Aorta (tissue), 5 donors: ENCODE measurements around the gene CDS2. TPM values are rescaled to one million over a fixed set of nuclear protein-coding genes. Genes with fewer than 3 reads are reported as not detected.

Source experiments
- ATAC-seq: fragments of 200-7000 bp; cut with Tn5 transposase; one replicate; pipeline ENCODE4 v1.9.1; 2022; ENCODE audit warnings: moderate library complexity; ENCODE audit not compliant: low FRiP score
- DNase-seq, 2 donors: peaks; one replicate each; pipeline ENCODE4 v3.0.0-alpha.2; 2020
- H3K27ac ChIP-seq, 2 donors: one replicate each; pipeline ENCODE4 v1.5.1; 2013; ENCODE audit warnings: low read length in 2 of 2, mild to moderate bottlenecking in 2 of 2, moderate library complexity in 2 of 2, control low read depth in 1 of 2, inconsistent platforms in 1 of 2, low read depth in 1 of 2
- H3K27me3 ChIP-seq, 2 donors: one replicate each; pipeline ENCODE4 v1.6.1; 2013; ENCODE audit warnings: control low read depth in 1 of 2, low read length in 1 of 2, mild to moderate bottlenecking in 1 of 2, moderate library complexity in 1 of 2; ENCODE audit not compliant: insufficient read depth in 2 of 2, control insufficient read depth in 1 of 2
- H3K36me3 ChIP-seq, 2 donors: one replicate each; pipeline ENCODE4 v1.6.1; 2013; ENCODE audit warnings: control low read depth in 1 of 2, low read length in 1 of 2, mild to moderate bottlenecking in 1 of 2; ENCODE audit not compliant: insufficient read depth in 2 of 2, control insufficient read depth in 1 of 2
- H3K4me1 ChIP-seq, 2 donors: one replicate each; pipeline ENCODE4 v1.6.1; 2013; ENCODE audit warnings: low read length in 2 of 2, control low read depth in 1 of 2, mild to moderate bottlenecking in 1 of 2, moderate library complexity in 1 of 2; ENCODE audit not compliant: insufficient read depth in 2 of 2, control insufficient read depth in 1 of 2
- H3K4me3 ChIP-seq, 2 donors: one replicate each; pipeline ENCODE4 v1.5.1; 2013; ENCODE audit warnings: low read length in 2 of 2, control low read depth in 1 of 2, mild to moderate bottlenecking in 1 of 2
- H3K9me3 ChIP-seq: one replicate; pipeline ENCODE4 v1.6.1; 2013; ENCODE audit warnings: mild to moderate bottlenecking, low read length; ENCODE audit not compliant: control insufficient read depth
- WGBS, 2 donors: extraction: QIAGEN DNeasy Blood & Tissue Kit; methylation state at CpG; one replicate each; pipeline ENCODE4 v1.1.7; 2013; 5-methylcytosine and 5-hydroxymethylcytosine counted together
- intact Hi-C, 2 donors: fragments of 100-400 bp; cut with DNase I; formaldehyde crosslinking; loops; one replicate each; pipeline versions ENCODE4 v1.14.2 to v1.15.0; 2022
- polyA plus RNA-seq, 2 donors: library from polyadenylated mRNA; stranded (reverse); fragments of 200-250 nt; gene quantifications; one replicate each; pipeline ENCODE4 v1.2.3, GENCODE V29; 2013
- total RNA-seq, 2 donors: library from RNA; stranded (reverse); fragmentation: NEBNext Ultra II Directional; extraction: Animal tissue kit (Norgen Biotek cat#: 25700); gene quantifications; one replicate each; pipeline ENCODE4 v1.2.1, GENCODE V29; 2021
- donor health status: healthy with polysubstance abuse.
- donor health status: Bipolar disorder and iron deficiency.
- donor health status: DM: no; HTN: no; CAD: no.
- donor health status: DM: no; HTN: no; CAD: no.
- donor health status: DM: yes; HTN: yes; CAD: no.

Gene CDS2
- total and polyA plus RNA-seq, 4 donors: 13.9 to 135 (median 50.0) TPM

DNA sequence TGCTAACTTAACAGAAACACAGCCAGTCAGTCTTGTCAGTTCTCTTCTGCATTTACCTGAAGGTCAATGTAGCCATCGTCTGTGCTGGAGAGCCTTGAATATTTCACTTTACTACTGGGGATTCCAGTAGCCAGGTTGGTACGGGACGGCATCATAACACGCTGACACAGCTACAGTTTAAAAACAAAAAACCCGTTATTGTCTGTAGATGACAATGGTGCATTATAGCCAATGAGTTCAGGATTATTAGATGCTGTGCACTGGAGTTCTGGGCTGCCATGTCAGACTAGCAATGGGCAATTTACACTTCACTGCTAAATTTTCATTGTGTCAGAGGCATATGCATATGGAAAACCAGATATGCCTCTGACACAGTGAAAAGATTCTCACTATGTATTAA lies 17.5 kb upstream of the CDS2 start:
- ATAC-seq (no peak), DNase-seq (no peak)
- H3K4me1 ChIP-seq: no peaks in the 10 kb centered on the region
- no peaks in the 10 kb centered on the region for H3K9me3 ChIP-seq
- H3K27ac ChIP-seq: no peak overlapping the region
- WGBS, 2 donors: 79 to 84% methylated on average over 5 of the region's 5 CpGs
- no peaks in the 10 kb centered on the region for H3K27me3 ChIP-seq
- no peak overlapping the region for H3K4me3 ChIP-seq
- intact Hi-C loops: no loop called here
- H3K36me3 ChIP-seq: peaks cover 2 to 3% of the 10 kb centered on the region in 2 donors

DNA sequence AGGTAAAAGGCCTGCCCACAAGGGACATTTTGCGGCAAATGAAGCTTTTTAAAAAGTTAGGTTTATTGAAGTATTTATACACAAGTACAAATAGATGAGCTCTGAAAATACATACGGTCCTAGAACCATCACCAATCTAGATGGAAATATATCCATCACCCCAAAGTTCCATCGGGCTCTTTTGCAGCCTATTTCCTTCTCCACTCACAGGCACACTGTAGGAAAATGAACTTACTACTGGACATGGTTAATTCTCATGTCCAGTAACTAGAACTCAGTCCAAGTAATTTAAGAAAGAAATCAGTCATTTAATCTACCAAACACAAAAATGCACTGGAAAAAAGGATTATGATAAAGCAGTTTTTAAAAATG lies 13.2 kb upstream of the CDS2 start:
- H3K4me3 ChIP-seq: peak overlapping the region; percentile 28 to 74
- no peaks in the 10 kb centered on the region for H3K27me3 ChIP-seq
- no peaks in the 10 kb centered on the region for H3K36me3 ChIP-seq
- no peaks in the 10 kb centered on the region for H3K9me3 ChIP-seq
- intact Hi-C loops: no loop called here
- no peaks in the 10 kb centered on the region for H3K4me1 ChIP-seq
- no peak for DNase-seq
- no peak for ATAC-seq
- WGBS, 2 donors: 30 to 47% methylated on average over 3 of the region's 3 CpGs
- peak overlapping the region; percentile 29 to 89 for H3K27ac ChIP-seq

DNA sequence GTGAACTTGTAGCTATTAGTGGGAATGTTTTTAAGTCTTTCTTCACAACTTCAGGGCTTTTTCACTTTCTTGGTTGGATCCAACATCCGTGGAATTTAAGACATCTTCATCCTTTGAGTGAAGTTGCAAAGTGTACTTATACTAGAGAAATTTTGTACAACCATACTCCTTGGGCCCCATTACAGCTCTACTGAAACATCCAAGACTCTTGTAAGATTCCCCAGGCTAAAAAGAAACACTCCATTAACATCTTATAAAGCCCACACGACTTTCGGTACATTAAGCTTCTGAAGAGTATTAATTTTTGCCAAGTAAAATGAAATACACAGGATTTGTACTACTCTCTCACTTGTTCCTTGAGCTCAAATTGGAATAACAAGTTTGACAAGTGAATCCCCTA lies 12.4 kb upstream of the CDS2 start:
- WGBS, 2 donors: 44 to 69% methylated on average over 3 of the region's 3 CpGs
- Histone ChIP-seq H3K27me3 (no peaks in the 10 kb centered on the region), H3K4me1 (no peaks in the 10 kb centered on the region), H3K36me3 (no peaks in the 10 kb centered on the region), H3K9me3 (no peaks in the 10 kb centered on the region), H3K4me3 (no peak overlapping the region), H3K27ac (no peak overlapping the region)
- no peak for DNase-seq
- no peak for ATAC-seq
- intact Hi-C loops: no loop called here

DNA sequence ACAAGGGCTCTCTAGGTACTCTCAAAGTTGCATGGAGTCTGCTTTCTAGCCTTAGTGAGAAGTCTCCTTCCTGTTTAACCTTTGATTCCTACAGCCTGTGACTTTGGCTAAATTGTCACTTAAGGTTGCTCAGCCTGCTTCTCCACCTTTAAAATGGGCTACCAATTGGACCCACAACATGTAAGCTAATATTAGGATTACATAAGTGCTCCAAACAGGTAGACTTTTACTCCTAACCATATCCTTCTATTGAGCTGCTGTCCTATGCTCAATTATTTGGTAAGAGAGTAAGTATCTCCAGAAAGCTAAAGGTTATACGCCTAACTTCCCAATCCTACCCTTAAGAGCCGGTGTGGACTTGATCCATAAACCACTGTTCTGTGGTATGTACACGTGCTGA lies 9.9 kb upstream of the CDS2 start:
- 77 to 78% methylated on average over 3 of the region's 3 CpGs for WGBS, 2 donors
- intact Hi-C loops: no loop called here
- no peak overlapping the region for H3K4me3 ChIP-seq
- H3K9me3 ChIP-seq: no peaks in the 10 kb centered on the region
- no peaks in the 10 kb centered on the region for H3K27me3 ChIP-seq
- no peak for DNase-seq
- no peak overlapping the region for H3K27ac ChIP-seq
- no peaks in the 10 kb centered on the region for H3K36me3 ChIP-seq
- H3K4me1 ChIP-seq: no peaks in the 10 kb centered on the region
- ATAC-seq: no peak

DNA sequence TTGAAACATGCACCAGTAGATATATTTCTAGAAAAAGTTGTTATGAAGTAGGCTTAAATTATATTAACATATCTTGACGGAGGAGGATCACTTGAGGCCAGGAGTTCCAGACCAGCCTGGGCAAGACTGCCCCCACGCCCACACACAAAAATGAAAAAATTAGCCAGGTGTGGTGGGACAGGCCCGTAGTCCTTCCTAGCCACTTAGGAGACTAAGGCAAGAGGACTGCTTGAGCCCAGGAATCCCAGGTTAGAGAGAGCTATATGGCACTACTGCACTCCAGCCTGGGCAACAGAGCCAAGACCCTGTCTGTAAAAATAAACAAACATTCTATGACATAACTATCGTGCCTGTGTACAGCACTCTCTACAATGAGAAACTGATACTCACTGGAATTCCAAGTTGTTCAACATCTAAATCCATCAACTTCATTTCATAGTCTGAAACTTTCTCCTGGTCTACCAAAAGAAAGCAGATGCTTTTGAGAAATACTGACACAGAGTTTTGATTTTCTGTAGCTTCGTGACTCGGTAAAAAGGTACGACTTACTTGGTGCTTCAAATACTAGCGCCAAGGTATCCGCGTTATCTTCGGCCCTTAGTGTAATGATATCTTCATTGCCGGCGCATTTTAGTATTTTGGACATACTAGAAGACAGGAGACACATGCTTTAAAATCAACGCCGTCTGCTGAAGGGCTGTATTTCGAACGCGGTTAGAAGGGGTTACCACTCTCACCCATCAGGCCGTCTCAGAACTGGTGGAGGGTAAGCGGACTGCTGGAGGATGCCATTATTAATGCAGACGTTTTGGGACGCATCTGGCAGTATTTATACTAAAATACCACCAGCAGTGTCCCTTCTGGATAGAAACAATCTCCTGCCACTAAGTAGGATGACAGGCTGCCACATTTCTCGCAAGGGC lies 8.3 kb upstream of the CDS2 start:
- DNase-seq (no peak), ATAC-seq (no peak)
- intact Hi-C loops: no loop called here
- Histone ChIP-seq H3K27ac (no peak overlapping the region), H3K4me3 (peak overlapping the region; percentile 61 to 73), H3K36me3 (no peaks in the 10 kb centered on the region), H3K4me1 (no peaks in the 10 kb centered on the region), H3K27me3 (no peaks in the 10 kb centered on the region), H3K9me3 (no peaks in the 10 kb centered on the region)
- WGBS, 2 donors: 5 to 7% methylated on average over 23 of the region's 23 CpGs

DNA sequence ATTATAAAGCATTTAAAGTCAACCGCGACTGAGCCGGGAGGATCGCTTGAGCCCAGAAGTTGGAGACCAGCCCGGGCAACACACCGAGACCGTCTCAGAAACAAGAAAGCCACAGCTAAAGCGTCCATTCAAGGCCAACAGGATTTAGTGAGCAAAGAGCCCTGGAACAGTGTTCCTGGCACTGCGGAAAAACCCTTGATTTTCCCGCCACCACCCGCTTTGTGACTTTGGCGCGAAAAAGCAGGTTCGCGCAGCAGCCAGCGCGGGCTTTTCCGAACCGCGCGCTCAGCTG lies 7.7 kb upstream of the CDS2 start:
- Histone ChIP-seq H3K27ac (no peak overlapping the region), H3K4me1 (no peaks in the 10 kb centered on the region), H3K9me3 (no peaks in the 10 kb centered on the region), H3K36me3 (no peaks in the 10 kb centered on the region), H3K4me3 (peak overlapping the region; percentile 61 to 73), H3K27me3 (no peaks in the 10 kb centered on the region)
- no peak for ATAC-seq
- no peak for DNase-seq
- 0 to 1% methylated on average over 21 of the region's 21 CpGs for WGBS, 2 donors
- intact Hi-C loops: no loop called here

DNA sequence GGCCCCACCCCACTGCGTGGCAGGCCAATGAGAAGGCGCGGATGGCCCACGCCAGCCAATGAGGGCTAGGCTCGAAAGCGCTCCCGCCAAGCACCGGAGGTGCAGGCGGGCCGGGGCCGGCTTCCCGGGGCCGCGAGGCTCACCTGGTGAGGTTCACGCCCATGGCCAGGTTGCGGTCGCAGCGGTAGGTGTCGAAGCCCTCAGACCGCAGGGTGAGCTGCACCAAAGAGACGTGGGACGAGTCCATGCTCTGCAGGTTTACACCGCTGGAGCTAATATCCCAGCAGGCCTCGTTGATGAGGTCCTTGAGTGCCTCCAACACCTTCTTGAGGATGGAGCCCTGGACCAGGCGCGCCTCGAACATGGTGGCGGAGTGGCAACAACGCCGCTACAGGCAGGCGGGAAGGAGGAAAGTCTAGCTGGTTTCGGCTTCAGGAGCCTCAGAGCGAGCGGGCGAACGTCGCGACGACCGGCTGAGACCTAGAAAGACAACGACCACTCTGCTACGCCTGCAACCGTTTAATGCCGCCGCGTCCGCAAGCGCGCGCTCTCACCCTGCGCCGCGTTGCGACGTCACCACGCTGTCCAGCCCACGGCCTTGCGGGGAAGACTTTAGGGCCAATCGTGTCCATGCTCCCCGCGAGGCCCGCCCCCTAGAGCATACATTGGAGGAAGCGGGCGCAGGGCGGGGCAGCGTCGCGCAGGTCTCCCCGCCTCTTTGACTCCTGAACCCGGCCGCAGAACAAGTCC lies 7.2 kb upstream of the CDS2 start, which contains the start of gene PCNA:
Gene PCNA, minus strand, starts transcription at position 524 of the 750 bp plus-strand sequence. Its CDS starts 160 bp downstream, at position 364.
- WGBS, 2 donors: 0% methylated on average over 71 of the region's 71 CpGs
- intact Hi-C loops: no loop called here
- Histone ChIP-seq H3K36me3 (no peaks in the 10 kb centered on the region), H3K4me3 (peak within 1 kb of the TSS; percentile 61 to 73), H3K4me1 (no peaks in the 10 kb centered on the region), H3K27me3 (no peaks in the 10 kb centered on the region), H3K27ac (peak within 1 kb of the TSS in 1 of 2 donors; percentile 84), H3K9me3 (no peaks in the 10 kb centered on the region)
- ATAC-seq (peak; percentile 100), DNase-seq (peak; percentile 98)

DNA sequence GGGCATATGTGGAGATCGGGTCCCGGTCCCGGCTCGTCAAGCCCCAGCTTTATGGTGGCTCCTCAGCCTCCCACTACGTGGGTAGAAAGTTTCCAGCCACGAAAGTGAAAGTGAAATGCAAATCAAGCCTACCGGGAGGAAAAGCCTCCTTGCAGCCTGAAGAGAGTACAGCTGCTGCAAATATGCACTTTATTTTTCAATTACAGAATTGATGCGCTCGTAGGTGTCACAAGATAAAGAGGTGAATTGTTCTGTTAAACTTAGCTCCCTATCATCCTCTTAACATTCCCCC lies 6.7 kb upstream of the CDS2 start:
- no peaks in the 10 kb centered on the region for H3K9me3 ChIP-seq
- peak overlapping the region; percentile 51 to 54 for H3K4me3 ChIP-seq
- no peaks in the 10 kb centered on the region for H3K36me3 ChIP-seq
- DNase-seq: no peak
- H3K4me1 ChIP-seq: no peaks in the 10 kb centered on the region
- ATAC-seq: no peak
- peak overlapping the region in 1 of 2 donors; percentile 43 for H3K27ac ChIP-seq
- WGBS, 2 donors: 1 to 2% methylated on average over 9 of the region's 9 CpGs
- no peaks in the 10 kb centered on the region for H3K27me3 ChIP-seq
- intact Hi-C loops: no loop called here

DNA sequence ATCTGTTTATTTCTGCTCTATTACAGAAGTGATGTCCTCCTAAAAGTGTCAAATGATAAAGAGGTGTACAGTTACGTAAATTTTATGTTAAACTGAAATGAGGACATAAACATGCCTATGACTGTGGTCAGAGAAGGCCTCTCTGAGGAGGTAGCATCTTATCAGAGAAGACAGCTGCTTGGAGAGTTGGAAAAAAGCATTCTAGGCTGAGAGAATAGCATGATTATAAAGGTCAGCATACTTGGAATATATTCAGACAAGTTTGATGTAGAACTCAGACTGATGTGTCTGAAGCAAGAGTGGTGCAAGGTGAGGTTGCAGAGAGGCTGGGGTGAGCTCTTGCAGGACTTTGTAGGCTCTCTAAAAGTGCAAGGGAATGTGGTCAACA lies 3.9 kb upstream of the CDS2 start:
- Histone ChIP-seq H3K27ac (no peak overlapping the region), H3K4me1 (no peaks in the 10 kb centered on the region), H3K27me3 (no peaks in the 10 kb centered on the region), H3K36me3 (no peaks in the 10 kb centered on the region), H3K9me3 (no peaks in the 10 kb centered on the region), H3K4me3 (no peak overlapping the region)
- intact Hi-C loops: no loop called here
- 90 to 95% methylated on average over 1 of the region's 1 CpG for WGBS, 2 donors
- ATAC-seq (no peak), DNase-seq (no peak)
